Activated T-helper 17 cell treated with anti-CD3 and anti-CD28 coated beads, Interleukin-2, amount 50 U/mL, for 72 hours (primary cell): ENCODE data around the gene KRTAP19-5. TPM values are rescaled to one million over a fixed set of nuclear protein-coding genes. Genes with fewer than 3 reads are reported as not detected.

Experiments
- ATAC-seq: fragments of 150-1000 bp; cut with Tn5 transposase; replicated peaks from 2 replicates; pipeline ENCODE4 v1.10.0; 2021; ENCODE audit warnings: mild to moderate bottlenecking, moderate library complexity
- H3K27ac Mint-ChIP-seq: one replicate; pipeline ENCODE4 v1.8.0; 2022; ENCODE audit warnings: mixed read lengths
- H3K27me3 Mint-ChIP-seq: one replicate; pipeline ENCODE4 v1.8.0; 2022; ENCODE audit warnings: mixed read lengths
- H3K36me3 Mint-ChIP-seq: one replicate; pipeline ENCODE4 v1.8.0; 2022; ENCODE audit warnings: low read depth, mild to moderate bottlenecking, mixed read lengths
- H3K4me1 Mint-ChIP-seq: one replicate; pipeline ENCODE4 v1.8.0; 2022; ENCODE audit warnings: mixed read lengths
- H3K4me3 Mint-ChIP-seq: one replicate; pipeline ENCODE4 v1.8.0; 2022; ENCODE audit warnings: mild to moderate bottlenecking, mixed read lengths
- H3K9me3 Mint-ChIP-seq: one replicate; pipeline ENCODE4 v1.8.0; 2022; ENCODE audit warnings: mixed read lengths
- total RNA-seq, 2 donors: library from RNA; stranded (reverse); gene quantifications; one replicate each; pipeline ENCODE4 v1.2.3, GENCODE V29; 2022

Gene KRTAP19-5
- total RNA-seq, 2 donors from 2014 or later, result not detected

DNA sequence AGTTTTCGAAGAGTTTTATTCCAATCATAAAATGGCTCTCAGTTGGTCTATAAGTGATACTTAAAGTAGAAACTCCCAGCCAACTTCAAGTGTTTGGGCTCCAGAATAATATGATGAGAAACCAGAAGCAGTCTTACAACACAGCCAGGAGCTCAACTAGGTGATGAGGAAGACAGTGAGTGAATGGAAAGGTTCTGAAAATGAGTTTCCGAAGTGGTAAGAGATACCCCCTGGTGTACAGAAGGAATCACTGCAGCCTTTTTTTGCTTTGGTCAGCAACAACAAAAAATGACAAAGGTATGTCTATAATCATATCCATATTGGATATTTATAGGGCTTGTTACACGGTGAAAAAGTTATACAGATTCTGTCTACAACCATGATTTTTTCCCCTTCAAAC lies 38.2 kb downstream of the KRTAP19-5 start:
- ATAC-seq, result no peak
- peaks cover 5% of the 10 kb centered on the region for H3K27me3 Mint-ChIP-seq
- no peak overlapping the region for H3K4me3 Mint-ChIP-seq
- no peaks in the 10 kb centered on the region for H3K4me1 Mint-ChIP-seq
- H3K27ac Mint-ChIP-seq, result no peak overlapping the region
- H3K9me3 Mint-ChIP-seq, result peaks cover 3% of the 10 kb centered on the region
- no peaks in the 10 kb centered on the region for H3K36me3 Mint-ChIP-seq

Other genes with a start within 250 kb of the KRTAP19-5 start
- gene KRTAP24-1, start 219.2 kb downstream of the KRTAP19-5 start, total RNA-seq, result not detected
- not detected for gene KRTAP25-1, start 212.6 kb downstream of the KRTAP19-5 start, total RNA-seq
- gene KRTAP26-1, start 181.8 kb downstream of the KRTAP19-5 start, total RNA-seq, result not detected
- not detected for gene KRTAP27-1, start 164.4 kb downstream of the KRTAP19-5 start, total RNA-seq
- gene KRTAP23-1, start 153.5 kb downstream of the KRTAP19-5 start, total RNA-seq, result not detected
- gene KRTAP13-2, start 129.9 kb downstream of the KRTAP19-5 start, total RNA-seq, result not detected
- not detected for gene KRTAP13-1, start 106.1 kb downstream of the KRTAP19-5 start, total RNA-seq
- gene KRTAP13-3, start 76.2 kb downstream of the KRTAP19-5 start, total RNA-seq, result not detected
- gene KRTAP13-4, start 71.9 kb downstream of the KRTAP19-5 start, total RNA-seq, result not detected
- gene KRTAP15-1, start 61.9 kb downstream of the KRTAP19-5 start, total RNA-seq, result not detected
- gene KRTAP19-1, start 21.8 kb downstream of the KRTAP19-5 start, total RNA-seq, result not detected
- not detected for gene KRTAP19-2, start 14.7 kb downstream of the KRTAP19-5 start, total RNA-seq
- gene KRTAP19-3, start 10.1 kb downstream of the KRTAP19-5 start, total RNA-seq, result not detected
- not detected for gene KRTAP19-4, start 5.0 kb downstream of the KRTAP19-5 start, total RNA-seq
- gene KRTAP19-6, start 39.7 kb upstream of the KRTAP19-5 start, total RNA-seq, result not detected
- gene KRTAP19-7, start 59.2 kb upstream of the KRTAP19-5 start, total RNA-seq, result not detected
- gene KRTAP22-2, start 88.3 kb upstream of the KRTAP19-5 start, total RNA-seq, result not detected
- not detected for gene KRTAP6-3, start 90.3 kb upstream of the KRTAP19-5 start, total RNA-seq
- gene KRTAP6-2, start 96.8 kb upstream of the KRTAP19-5 start, total RNA-seq, result not detected
- gene KRTAP22-1, start 98.9 kb upstream of the KRTAP19-5 start, total RNA-seq, result not detected
- not detected for gene KRTAP6-1, start 111.8 kb upstream of the KRTAP19-5 start, total RNA-seq
- gene KRTAP20-1, start 114.3 kb upstream of the KRTAP19-5 start, total RNA-seq, result not detected
- gene KRTAP20-4, start 118.5 kb upstream of the KRTAP19-5 start, total RNA-seq, result not detected
- gene KRTAP20-2, start 133.1 kb upstream of the KRTAP19-5 start, total RNA-seq, result not detected
- gene KRTAP20-3, start 140.7 kb upstream of the KRTAP19-5 start, total RNA-seq, result not detected
- gene KRTAP21-3, start 216.6 kb upstream of the KRTAP19-5 start, total RNA-seq, result not detected
- gene KRTAP21-2, start 245.1 kb upstream of the KRTAP19-5 start, total RNA-seq, result not detected